Omental fat pad (tissue), 4 donors: Measurements from ENCODE around the gene DRC7. TPM values are rescaled to one million over a fixed set of nuclear protein-coding genes. Genes with fewer than 3 reads are reported as not detected.

Experiments used
- ATAC-seq: fragments of 150-250 bp; one replicate; pipeline ENCODE4 v1.9.1; 2016; ENCODE audit warnings: mild to moderate bottlenecking, moderate library complexity; ENCODE audit not compliant: low FRiP score
- DNase-seq: peaks from one replicate; pipeline ENCODE4 v3.0.0-alpha.2; 2019; ENCODE audit warnings: low spot score
- total RNA-seq, 4 donors: library from RNA; depleted of rRNA; stranded (reverse); fragments of >200 nt; gene quantifications; one replicate each; pipeline ENCODE4 v1.1.0, GENCODE V29; 2016
- TF ChIP-seq, protein P1 (sequence below), 3 donors: fragments of 450-650 bp; IDR thresholded peaks; one replicate each; pipeline ENCODE4 v1.5.1; 2016 to 2017; ENCODE audit warnings: antibody characterized with exemption in 3 of 3, mild to moderate bottlenecking in 3 of 3, moderate library complexity in 2 of 3

Gene DRC7
- total RNA-seq, 4 donors from 2014 or later = 0.65 TPM; not detected in 3

- DNase-seq (no peak), ATAC-seq (no peak)
- TF ChIP-seq, protein P1, sequence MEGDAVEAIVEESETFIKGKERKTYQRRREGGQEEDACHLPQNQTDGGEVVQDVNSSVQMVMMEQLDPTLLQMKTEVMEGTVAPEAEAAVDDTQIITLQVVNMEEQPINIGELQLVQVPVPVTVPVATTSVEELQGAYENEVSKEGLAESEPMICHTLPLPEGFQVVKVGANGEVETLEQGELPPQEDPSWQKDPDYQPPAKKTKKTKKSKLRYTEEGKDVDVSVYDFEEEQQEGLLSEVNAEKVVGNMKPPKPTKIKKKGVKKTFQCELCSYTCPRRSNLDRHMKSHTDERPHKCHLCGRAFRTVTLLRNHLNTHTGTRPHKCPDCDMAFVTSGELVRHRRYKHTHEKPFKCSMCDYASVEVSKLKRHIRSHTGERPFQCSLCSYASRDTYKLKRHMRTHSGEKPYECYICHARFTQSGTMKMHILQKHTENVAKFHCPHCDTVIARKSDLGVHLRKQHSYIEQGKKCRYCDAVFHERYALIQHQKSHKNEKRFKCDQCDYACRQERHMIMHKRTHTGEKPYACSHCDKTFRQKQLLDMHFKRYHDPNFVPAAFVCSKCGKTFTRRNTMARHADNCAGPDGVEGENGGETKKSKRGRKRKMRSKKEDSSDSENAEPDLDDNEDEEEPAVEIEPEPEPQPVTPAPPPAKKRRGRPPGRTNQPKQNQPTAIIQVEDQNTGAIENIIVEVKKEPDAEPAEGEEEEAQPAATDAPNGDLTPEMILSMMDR (IDR thresholded peaks at IDR 0.05) = no peak
Measured at GRCh38 chr16:57696240-57696639, 1.6 kb downstream of the DRC7 start.

- no peak for DNase-seq
- no peak for ATAC-seq
- TF ChIP-seq, protein P1 (IDR thresholded peaks at IDR 0.05) = no peak
Measured at GRCh38 chr16:57697896-57698537, 3.4 kb downstream of the DRC7 start.

GRCh38 chr16:57698812-57699405 lies 4.3 kb downstream of the DRC7 start:
- DNase-seq (no peak), ATAC-seq (no peak)
- TF ChIP-seq, protein P1 (IDR thresholded peaks at IDR 0.05) = no peak

GRCh38 chr16:57699481-57699880 lies 4.9 kb downstream of the DRC7 start:
- TF ChIP-seq, protein P1 (IDR thresholded peaks at IDR 0.05) = no peak
- ATAC-seq = no peak
- DNase-seq = no peak

DNA sequence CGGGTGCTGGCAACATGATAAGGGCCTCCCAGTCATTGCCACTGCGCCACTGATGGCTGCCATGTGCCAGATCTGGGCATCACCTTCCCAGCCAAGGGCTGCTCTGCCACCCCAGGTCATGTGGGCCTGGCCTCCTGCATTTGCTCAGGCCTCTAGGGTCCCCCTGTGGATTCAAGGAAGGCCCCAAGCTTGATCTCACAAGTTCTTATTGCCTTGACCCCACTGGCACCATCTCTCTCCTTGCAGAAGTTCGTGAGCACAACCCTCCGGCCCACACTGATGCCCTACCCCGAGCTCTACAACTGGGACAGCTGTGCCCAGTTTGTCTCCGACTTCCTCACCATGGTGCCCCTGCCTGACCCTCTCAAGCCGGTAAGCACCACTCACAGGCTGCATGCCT lies 5.3 kb downstream of the DRC7 start:
- ATAC-seq = no peak
- DNase-seq = no peak
- TF ChIP-seq, protein P1 (IDR thresholded peaks at IDR 0.05) = no peak

DNA sequence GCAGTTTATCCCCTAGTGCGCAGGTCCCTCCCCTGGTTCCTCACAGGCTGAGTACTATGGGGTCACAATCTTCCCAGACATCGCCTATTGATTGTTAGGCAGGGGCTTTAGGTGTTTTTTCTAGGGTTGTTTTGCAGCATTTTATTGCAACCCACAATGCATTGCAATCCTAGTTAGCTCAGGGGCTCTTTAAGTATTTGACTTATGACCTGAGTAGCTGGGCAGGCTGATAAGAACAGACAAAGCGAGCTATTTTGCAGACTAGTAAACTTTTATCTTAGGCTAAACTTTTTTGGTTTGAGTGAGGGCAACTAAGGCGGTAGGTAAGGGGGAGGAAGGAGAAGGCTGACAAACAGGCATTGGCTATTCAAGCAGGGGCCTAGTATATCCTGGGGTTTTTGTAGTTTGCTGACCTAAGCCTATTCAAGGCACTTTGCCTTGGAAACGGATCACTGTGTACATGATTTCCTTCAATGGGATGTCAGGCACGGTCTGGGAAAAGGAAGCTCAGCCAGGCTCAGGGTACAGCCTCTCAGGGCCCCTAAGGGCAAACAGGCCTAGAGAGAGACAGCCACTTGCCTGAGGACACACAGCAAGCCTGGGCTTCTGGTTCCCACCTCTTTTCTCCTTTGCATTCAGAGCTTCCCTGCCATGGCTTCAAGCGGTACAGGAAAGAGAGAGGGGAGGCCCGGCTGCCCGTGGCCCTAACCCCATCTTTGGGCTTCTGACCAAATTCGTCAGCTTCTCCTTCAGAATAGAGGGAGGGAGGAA lies 6.4 kb downstream of the DRC7 start:
- TF ChIP-seq, protein P1 (IDR thresholded peaks at IDR 0.05) = no peak
- no peak for ATAC-seq
- DNase-seq = no peak
